ENCODE results near the gene EIF4B. TPM values are rescaled to one million over a fixed set of nuclear protein-coding genes. Genes with fewer than 3 reads are reported as not detected.

The EIF4B gene
- total RNA-seq, 1 experiment from 2014 or later: 351 TPM

- H3K4me3 ChIP-seq (ENCODE audit: low read depth in 2 of 2, low read length in 2 of 2): no peak overlapping the region
- peaks cover 5% of the 10 kb centered on the region for H3K4me1 ChIP-seq (ENCODE audit: control insufficient read depth, insufficient read depth, low read length)
- BruUV-seq (replicated peaks): no TSS peak
- no peaks in the 10 kb centered on the region for H3K9me3 ChIP-seq (ENCODE audit: control insufficient read depth, insufficient read depth, low read depth, low read length)
- H3K36me3 ChIP-seq (ENCODE audit: control insufficient read depth, insufficient read depth, low read length): no peaks in the 10 kb centered on the region; the same call in 1 of the 2 replicates
- ChIA-PET POLR2A (interaction anchor here (0.5 to 0.6 kb wide), 5 partner anchors 13 to 202 kb away, joined by 3 to 5 read pairs (median 4); partner anchors contain the start of genes IGFBP6 and SPRYD3), CTCF (interaction anchor here (0.5 to 2.6 kb wide), 15 partner anchors 10 to 185 kb away, joined by 3 to 43 read pairs (median 4); partner anchors contain the start of genes SOAT2 and SPRYD3)
- intact Hi-C loops (cut with micrococcal nuclease; ENCODE audit: unreplicated experiment): loop anchor here (1.0 to 10.0 kb wide), 2 partner anchors 33 to 89 kb away; no protein-coding TSS in a partner anchor
- no peaks in the 10 kb centered on the region for H3K27me3 ChIP-seq (ENCODE audit: control insufficient read depth, insufficient read depth, low read length)
- no peak overlapping the region for H3K27ac ChIP-seq (ENCODE audit: low read length)
- DNase-seq (ENCODE audit: low read depth, low spot score): no peak
- in situ Hi-C loops (cut with HindIII; ENCODE audit: low pct_unique_long_range_greater_than_20kb, low sequenced_read_pairs): no loop called here
- peak; percentile 83 for ATAC-seq
- peak in 1 of 2 experiments; percentile 21; a peak in 1 of 4 replicates for TF ChIP-seq REST (IDR thresholded peaks at IDR 0.05; ENCODE audit: insufficient read depth in 1 of 2, low read depth in 2 of 2, low read length in 1 of 2)
- TF ChIP-seq SIN3A (IDR thresholded peaks at IDR 0.05; ENCODE audit: borderline replicate concordance, insufficient read depth, low read depth, low read length): no peak
- TF ChIP-seq CTCF (IDR thresholded peaks at IDR 0.05): peak; percentile 92
Measured at GRCh38 chr12:53065975-53066931, 60.0 kb downstream of the EIF4B start.

- DNase-seq (ENCODE audit: low read depth, low spot score) (no peak), ATAC-seq (no peak)
- BruUV-seq (replicated peaks): no TSS peak
- in situ Hi-C loops (cut with HindIII; ENCODE audit: low pct_unique_long_range_greater_than_20kb, low sequenced_read_pairs): no loop called here
- no peaks in the 10 kb centered on the region for H3K9me3 ChIP-seq (ENCODE audit: control insufficient read depth, insufficient read depth, low read depth, low read length)
- H3K27ac ChIP-seq (ENCODE audit: low read length): no peak overlapping the region
- H3K4me1 ChIP-seq (ENCODE audit: control insufficient read depth, insufficient read depth, low read length): no peaks in the 10 kb centered on the region; the same call in 1 of the 2 replicates
- H3K4me3 ChIP-seq (ENCODE audit: low read depth in 2 of 2, low read length in 2 of 2): no peak overlapping the region
- intact Hi-C loops (cut with micrococcal nuclease; ENCODE audit: unreplicated experiment): loop anchor here (10.0 kb wide), 1 partner anchor 87 kb away; no protein-coding TSS in a partner anchor
- H3K36me3 ChIP-seq (ENCODE audit: control insufficient read depth, insufficient read depth, low read length): no peaks in the 10 kb centered on the region; the same call in 1 of the 2 replicates
- TF ChIP-seq TCF7L2 (IDR thresholded peaks at IDR 0.05; ENCODE audit: low read depth, low read length): no peak
- CTCF ChIA-PET: interaction anchor here (0.5 to 2.6 kb wide), 4 partner anchors 9 to 33 kb away, joined by 3 to 43 read pairs (median 4); no protein-coding TSS in a partner anchor
- no peaks in the 10 kb centered on the region for H3K27me3 ChIP-seq (ENCODE audit: control insufficient read depth, insufficient read depth, low read length)
- POLR2A ChIA-PET: interaction anchor here (0.6 kb wide), 1 partner anchor 114 kb away, joined by 7 read pairs; no protein-coding TSS in a partner anchor
Measured at GRCh38 chr12:53067074-53067992, 61.1 kb downstream of the EIF4B start.
